OCI-LY1 (cell line): Measurements from ENCODE around the gene ME3.

Source experiments
- EZH2 ChIP-seq: fragments of 200-600 bp; sonication (generic), shearing (Covaris generic); IDR thresholded peaks from 2 replicates; pipeline ENCODE4 v1.8.0; 2017; ENCODE audit warnings: borderline replicate concordance, mixed run types, mild to moderate bottlenecking, antibody characterized with exemption, low read length, moderate library complexity, mixed read lengths
- TF ChIP-seq, protein P1 (sequence below): fragments of 200-600 bp; sonication (generic), shearing (Covaris generic); IDR thresholded peaks from 2 replicates; pipeline ENCODE4 v1.5.1; 2017; ENCODE audit warnings: mild to moderate bottlenecking, antibody characterized with exemption, low read length, moderate library complexity, mixed read lengths

DNA sequence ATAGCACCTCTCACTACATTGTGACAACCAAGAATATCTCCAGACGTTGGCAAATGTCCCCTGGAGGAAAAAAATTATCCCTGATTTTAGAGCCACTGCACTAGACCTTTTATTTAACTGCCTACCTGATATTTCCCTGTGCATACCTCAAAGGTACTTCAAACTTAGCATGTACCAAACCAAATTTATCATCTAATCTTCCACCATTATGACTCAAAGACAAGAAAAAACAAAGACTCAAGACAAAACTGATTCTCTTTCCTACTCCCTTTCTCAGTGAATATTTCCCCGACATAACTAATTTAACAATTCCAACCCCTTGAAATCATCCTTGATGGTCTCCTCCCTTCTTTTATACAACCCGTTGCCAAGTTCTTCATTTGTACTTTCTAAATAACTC is 161.7 kb downstream of the ME3 start:
- TF ChIP-seq, protein P1, sequence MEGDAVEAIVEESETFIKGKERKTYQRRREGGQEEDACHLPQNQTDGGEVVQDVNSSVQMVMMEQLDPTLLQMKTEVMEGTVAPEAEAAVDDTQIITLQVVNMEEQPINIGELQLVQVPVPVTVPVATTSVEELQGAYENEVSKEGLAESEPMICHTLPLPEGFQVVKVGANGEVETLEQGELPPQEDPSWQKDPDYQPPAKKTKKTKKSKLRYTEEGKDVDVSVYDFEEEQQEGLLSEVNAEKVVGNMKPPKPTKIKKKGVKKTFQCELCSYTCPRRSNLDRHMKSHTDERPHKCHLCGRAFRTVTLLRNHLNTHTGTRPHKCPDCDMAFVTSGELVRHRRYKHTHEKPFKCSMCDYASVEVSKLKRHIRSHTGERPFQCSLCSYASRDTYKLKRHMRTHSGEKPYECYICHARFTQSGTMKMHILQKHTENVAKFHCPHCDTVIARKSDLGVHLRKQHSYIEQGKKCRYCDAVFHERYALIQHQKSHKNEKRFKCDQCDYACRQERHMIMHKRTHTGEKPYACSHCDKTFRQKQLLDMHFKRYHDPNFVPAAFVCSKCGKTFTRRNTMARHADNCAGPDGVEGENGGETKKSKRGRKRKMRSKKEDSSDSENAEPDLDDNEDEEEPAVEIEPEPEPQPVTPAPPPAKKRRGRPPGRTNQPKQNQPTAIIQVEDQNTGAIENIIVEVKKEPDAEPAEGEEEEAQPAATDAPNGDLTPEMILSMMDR, result no peak
- no peak for TF ChIP-seq EZH2
